ENCODE results near the gene CACNA1C.

DNA sequence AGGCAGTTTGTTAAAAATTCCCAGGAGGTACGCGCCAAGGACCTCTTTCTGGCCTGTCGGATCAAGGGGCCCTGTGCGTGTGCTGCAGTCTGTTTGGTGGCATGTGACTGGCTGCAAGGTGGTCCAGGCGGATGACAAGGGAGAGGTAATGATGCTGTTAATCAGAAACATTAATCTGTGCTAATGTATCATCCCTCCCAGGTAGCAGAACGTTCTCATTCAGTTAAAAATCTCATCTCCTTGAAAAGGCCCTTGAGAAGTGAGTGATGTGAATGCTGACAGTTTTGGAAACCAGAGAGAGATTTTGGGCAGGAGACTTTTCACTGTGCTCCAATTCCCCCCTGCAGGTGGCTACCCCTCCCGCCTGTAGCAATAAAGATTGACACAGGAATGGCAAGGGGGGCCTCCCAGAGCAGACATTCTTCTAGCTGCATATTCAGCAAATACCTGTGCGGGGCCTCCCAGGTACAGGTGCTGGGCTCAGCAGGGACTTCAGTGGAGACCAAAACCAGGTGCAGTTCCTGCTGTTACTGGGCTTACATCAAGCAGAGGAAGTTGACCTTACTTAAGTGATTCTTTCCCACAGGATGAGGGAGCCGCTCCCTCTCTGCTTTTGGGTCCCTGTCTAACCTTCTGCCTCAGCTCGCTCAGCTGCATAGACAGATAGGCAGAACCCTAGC, 364.8 kb downstream of the CACNA1C start:
- TF ChIP-seq POLR2A (IDR thresholded peaks at IDR 0.05) = no peak
- TF ChIP-seq, protein P1, sequence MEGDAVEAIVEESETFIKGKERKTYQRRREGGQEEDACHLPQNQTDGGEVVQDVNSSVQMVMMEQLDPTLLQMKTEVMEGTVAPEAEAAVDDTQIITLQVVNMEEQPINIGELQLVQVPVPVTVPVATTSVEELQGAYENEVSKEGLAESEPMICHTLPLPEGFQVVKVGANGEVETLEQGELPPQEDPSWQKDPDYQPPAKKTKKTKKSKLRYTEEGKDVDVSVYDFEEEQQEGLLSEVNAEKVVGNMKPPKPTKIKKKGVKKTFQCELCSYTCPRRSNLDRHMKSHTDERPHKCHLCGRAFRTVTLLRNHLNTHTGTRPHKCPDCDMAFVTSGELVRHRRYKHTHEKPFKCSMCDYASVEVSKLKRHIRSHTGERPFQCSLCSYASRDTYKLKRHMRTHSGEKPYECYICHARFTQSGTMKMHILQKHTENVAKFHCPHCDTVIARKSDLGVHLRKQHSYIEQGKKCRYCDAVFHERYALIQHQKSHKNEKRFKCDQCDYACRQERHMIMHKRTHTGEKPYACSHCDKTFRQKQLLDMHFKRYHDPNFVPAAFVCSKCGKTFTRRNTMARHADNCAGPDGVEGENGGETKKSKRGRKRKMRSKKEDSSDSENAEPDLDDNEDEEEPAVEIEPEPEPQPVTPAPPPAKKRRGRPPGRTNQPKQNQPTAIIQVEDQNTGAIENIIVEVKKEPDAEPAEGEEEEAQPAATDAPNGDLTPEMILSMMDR (IDR thresholded peaks at IDR 0.05) = no peak
